ENCODE results near the gene TBX2. TPM values are rescaled to one million over a fixed set of nuclear protein-coding genes. Genes with fewer than 3 reads are reported as not detected.

Gene TBX2
- total RNA-seq, 1 donor from 2014 or later, result 4.8 TPM

DNA sequence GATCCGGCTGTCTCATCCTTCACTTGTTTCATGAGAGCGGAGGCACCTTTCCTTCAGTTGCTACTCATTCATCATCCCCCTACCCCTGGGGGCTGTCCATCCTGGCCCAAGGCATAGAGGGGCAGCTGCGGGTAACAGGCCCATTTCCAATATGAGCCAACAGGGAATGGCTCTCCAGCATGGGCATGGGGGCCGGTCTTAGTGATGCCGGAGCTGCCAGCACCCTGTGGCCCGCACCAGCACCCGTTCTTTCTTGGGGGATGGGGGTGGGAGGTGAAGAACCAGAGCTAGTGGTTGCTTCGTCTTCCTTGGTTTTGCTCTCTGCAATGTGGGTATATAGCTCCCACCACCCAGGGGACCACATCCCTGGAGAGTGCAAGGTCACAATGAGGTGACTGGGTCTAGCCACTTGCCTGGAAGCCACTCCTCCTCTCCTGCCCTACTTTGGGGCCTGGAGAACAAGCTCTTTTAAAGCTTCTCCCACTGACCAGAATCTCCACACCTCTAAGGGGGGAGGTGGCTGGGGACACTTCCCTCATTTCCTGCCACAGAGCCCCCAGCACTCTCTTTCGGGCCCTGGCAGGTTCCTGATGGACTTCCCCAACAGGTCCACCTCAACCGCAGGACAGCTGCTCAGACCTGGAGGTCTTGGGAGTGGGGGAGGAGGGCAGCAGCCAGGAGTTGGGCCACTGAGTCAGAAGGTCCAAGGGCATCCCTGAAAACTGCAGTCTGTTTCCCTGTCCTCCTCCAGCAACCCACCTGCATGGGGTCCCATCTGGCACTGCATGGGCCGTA is 11.9 kb upstream of the TBX2 start:
- no peak for DNase-seq (ENCODE audit: low read depth)

DNA sequence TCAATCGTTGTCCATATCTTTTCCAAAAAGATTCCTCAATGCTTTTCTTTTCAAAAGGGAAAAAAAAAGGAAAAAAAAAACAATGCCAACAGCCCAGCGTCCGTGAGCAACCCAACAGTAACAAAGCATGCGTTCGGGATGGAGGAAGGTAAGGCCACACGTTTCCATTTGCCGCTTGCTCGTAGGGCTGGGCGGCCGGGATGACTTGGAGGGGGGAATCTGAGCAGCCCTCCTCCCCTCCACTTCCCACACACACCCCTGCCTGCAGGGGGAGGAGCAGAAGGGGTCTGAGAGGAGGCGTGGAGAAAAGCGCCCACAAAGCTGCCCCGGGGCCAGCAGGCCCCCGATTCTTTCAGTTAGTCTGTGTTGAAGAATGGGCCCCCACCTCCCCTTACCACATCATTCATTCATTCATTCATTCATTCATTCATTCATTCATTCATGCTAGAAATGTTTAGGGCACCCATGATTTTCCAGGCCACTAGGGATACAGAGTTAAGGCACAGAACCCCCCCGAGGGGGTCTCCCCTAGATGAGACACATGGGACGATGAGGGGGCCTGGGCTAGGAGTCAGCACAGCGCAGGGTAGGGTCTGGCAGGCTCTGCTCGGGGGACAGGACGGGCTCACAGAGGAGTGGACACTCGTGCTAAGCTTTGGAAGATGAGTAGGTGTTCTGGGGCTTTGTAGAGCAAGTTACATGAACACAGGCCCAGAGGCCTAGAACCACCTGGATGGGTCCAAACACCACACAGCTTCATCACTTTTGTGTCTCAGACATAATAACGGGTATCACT is 10.9 kb upstream of the TBX2 start:
- no peak for DNase-seq (ENCODE audit: low read depth)

DNA sequence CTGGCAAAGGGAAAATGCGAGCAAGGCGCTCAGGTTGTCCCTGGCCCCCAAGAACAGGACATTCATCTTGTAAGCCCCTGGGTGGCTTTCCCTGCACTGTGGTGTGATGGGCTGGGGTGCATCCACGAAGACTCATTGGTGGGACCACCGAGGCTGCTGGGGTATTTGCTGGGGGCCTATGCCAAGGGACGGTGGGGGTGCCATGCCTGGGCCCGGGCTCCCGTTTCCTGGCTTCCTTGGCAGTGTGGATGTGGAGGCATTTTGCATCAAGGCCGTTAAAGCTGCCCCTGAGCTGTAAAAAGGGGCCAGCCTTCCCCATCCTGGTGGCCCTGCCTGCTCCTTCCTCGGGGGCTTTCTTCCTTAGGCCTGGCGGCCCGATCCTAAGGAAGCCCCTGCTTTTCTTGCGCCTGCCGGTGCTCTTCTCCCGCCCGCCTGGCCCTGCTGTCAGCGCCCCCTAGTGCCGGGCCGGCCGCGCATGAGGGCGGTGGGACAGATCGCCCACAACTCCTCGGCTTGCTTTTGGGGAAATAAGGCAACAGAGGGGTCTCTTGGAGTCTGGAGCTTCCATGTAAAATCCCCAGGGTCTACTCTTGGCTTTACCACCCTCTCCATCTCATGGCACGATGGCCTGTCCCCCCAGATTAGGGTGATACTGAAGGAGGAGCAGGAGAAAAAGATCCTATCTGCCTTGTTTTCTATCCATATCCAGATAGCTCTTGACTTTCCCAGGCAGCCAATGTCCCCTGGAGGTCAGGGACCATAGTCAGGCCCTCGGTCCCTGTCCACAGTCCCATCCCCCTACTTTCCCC is 9.8 kb upstream of the TBX2 start:
- DNase-seq (ENCODE audit: low read depth), result no peak

DNA sequence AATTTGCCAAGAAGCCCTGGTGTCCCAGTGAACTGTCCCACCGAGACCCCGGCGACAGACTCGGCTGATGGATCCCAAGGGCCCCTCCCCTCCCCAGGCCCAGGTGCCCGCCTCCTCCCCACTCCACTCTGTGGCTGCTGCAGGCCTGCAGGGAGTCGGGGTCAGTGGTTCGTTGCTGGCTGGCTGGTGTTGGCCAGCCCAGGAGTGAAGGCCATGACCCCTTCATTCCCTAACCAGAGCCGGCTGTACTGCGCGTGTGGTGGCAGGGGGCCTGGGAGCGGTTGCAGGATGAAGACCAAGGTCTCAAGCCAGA is 9.2 kb upstream of the TBX2 start:
- DNase-seq (ENCODE audit: low read depth), result no peak

DNA sequence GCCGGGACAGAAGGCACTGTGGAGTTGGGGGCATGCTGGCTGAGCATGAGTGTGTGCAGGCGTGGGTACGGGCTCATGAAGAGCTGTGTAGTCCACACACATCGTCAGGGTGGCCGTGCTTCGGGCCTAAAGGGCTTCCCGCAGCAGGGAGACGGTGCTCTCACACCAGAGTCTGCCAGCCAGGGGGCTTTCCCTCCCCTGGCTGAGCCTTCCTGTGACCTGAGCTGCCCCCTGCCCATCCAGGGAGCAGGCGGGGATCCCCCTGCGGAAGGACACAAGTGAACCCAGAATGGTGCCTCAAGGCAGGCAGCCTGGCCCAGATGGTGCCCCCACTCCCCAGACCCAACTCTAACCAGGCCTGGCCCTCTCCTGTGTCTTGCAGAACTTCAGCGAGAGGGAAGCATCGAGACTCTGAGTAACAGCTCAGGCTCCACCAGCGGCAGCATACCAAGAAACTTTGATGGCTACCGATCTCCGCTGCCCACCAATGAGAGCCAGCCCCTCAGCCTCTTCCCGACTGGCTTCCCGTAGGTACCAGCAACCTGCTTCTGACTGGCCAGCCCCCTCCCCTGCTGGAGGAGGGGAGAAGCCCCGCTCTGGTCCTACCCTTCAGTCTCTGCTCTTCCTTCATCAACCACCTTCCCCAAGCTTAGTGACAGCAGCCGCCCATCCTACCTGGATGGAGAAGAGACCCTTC is 7.9 kb upstream of the TBX2 start:
- DNase-seq (ENCODE audit: low read depth), result no peak

DNA sequence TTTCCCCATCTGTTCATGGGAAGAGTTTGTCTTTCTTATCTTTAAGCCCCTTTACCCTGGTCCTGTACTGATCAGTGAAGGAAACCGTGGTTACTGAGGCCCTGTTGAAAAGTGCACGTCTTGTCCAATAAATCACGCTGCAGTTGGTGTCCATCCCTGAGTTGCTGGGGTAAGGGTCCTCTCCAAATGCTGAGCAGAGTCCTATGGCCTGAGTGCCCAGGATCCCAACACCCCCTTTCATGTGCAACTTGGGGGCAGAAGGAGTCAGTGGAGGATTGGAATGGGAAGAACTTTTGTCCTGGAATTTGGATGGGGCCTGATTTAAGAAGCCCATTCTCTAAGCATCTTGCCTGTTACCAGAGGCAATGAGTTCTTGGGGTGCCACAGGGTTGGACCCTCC is 7.0 kb upstream of the TBX2 start:
- no peak for DNase-seq (ENCODE audit: low read depth)

DNA sequence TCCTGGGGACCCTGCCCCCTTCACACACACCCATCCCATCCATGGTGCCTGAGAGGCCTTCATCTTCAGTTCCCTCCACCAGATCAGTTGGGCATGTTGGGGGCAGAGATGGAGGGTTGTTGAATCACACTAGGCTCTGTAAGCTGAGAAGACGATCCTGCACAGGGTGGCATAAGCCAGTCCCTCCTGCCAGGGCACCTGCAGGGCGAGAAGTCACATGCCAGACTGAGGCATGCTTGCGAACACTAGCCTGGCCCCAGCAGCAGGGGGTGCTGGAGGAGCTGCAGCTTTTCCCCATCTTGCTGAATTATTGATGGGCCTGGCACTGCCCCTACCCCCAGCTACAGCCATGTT is 6.1 kb upstream of the TBX2 start:
- DNase-seq (ENCODE audit: low read depth), result no peak

DNA sequence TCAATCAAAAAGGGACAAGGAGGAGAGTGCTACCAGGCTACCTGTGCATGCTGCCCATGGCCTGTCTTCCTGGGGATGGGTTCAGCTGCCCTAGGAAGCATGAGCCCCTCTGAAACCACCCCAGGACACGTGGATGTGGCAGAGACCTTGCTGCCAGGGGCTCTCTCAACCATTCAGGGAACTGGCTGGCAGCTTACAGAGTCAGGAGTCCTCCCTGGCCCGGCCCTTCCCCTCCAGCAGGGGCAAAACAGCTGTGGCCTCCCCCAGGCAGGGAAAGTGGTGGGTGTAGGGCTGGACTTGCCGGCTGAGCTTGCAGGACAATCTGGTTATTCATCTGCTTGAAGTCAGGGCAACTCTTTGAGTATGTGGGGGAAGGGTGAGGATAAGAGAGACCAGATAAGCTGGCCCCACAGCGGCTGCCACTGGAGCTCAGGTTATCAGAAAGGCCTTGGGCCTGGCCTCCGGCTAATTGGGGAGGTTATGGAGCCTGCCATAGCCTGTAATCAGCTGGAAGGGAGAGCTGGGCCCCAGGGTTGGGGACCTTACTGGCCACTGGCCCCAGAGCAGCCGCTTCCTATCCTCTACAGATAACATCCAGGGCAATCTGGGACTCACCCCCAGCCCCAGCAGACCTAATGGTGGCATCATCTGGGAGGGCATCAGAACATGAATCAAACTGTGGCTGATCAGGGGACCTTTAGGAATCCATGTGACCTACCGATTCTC is 5.6 kb upstream of the TBX2 start:
- peak; percentile 38 for DNase-seq (ENCODE audit: low read depth)

DNA sequence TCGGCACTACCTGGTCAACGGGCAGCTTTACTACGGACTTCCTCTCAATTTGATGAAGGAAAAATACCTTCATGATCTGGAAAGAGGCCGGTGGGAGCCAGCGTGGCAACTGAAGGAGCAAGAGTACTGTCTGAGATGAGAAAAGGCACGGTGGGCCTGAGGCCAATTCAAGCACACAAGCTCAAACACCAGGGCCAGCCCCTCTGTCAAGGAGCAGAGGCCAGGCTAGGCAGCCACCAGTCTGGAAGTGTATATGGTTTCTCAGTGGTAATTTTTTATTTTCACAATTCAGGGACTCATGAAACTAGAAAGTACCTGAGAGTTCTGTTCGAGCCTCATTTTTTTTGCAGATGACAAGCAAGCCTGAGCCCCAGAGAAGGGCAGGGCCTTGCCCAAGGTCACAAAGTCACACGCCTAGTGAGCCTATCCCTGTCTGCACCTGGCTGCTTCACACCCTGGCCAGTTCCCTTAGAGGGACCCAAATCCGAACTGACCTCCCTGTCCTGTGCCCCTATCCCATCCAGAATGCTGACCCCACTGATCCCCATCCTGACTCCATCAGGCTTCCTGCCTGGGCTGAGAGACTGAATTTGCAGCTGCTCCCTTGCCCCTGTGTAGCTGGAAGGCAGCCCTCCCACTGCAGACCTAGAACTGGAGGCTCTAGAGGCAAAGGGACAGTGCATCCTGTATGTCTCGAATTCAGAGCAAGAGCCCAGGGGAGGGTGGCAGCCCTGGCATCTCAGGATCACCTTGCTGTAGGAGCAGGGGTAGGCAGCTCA is 4.8 kb upstream of the TBX2 start:
- no peak for DNase-seq (ENCODE audit: low read depth)

DNA sequence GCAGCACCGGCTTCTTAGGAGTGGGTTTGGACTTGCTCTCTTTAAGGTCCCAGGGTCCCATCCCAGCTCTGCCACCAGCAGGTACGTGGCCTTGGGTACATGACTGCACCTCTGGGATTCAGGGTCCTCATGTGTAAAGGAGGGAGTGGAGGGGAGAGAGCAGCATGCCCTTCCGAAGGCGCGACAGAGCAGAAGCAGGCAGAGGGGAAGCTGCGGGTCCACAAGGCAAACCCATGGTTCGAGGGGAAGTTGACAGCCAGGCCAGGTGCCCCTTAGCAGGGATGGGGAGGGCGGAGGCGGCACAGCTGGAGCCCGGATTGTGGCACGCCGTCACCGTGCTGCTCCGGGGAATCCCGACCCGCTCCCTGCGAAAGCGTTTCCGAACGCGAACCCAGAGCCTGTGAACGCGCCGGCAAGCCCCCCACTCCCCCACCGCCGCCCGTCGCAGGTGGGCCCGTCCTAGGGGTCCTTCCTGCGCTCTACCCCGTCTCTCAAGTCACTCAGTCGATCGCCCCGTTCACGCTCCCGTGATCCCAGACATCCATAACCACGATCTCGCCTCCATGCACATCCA is 4.1 kb upstream of the TBX2 start:
- DNase-seq (ENCODE audit: low read depth), result no peak

DNA sequence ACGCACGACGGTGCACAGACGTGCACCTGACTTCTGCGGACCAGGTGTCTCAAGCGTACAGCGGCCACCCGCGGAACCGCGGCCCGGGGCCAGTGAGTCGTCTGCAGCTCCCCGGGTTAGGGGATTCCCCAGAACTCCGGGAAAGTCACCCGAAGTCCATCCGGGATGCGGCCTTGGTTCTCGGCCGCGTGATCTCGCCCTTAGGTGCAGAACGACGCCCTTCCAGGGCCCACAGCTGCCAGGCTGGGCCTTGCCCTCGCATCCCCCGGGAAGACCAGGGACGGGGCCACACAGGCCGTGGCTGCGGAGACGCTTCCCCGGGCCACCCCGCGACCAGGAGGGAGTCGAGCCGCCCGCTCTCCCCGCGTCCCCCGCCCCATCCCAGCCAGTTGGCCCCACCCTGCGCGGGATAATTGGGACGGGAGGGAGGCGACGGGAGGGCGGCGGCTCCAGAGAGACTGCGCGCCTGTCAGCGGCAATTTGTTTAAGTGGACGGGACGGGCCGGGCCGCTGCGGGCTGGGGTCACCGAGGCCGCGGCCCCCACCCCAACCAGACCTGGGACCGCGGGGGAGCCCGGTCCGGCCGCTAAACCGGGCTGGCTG is 3.6 kb upstream of the TBX2 start:
- no peak for DNase-seq (ENCODE audit: low read depth)

DNA sequence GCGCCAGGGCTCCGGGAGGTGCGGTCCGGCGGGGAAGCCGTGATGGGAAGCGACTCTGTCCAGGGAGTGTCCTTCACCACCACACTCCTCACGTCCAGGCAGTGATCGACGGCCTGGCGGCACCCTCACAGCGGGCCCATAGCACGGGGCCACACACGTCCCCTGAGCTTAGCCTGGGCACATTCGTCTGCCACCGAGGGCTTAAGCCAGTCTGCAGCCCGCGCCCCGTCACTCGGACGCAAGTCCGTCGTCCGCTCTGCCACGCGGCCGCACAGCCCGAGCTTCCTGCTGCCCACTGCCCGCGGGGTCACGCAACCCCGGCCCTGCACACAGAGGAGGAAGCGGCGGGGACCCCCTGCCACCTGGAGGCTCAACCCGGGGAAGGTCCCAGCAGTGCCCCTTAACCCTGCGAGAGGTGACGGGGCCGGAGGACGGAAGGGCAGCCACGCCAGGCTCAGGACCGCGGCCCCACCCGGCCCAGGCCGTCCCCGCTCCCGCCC is 3.0 kb upstream of the TBX2 start:
- no peak for DNase-seq (ENCODE audit: low read depth)

DNA sequence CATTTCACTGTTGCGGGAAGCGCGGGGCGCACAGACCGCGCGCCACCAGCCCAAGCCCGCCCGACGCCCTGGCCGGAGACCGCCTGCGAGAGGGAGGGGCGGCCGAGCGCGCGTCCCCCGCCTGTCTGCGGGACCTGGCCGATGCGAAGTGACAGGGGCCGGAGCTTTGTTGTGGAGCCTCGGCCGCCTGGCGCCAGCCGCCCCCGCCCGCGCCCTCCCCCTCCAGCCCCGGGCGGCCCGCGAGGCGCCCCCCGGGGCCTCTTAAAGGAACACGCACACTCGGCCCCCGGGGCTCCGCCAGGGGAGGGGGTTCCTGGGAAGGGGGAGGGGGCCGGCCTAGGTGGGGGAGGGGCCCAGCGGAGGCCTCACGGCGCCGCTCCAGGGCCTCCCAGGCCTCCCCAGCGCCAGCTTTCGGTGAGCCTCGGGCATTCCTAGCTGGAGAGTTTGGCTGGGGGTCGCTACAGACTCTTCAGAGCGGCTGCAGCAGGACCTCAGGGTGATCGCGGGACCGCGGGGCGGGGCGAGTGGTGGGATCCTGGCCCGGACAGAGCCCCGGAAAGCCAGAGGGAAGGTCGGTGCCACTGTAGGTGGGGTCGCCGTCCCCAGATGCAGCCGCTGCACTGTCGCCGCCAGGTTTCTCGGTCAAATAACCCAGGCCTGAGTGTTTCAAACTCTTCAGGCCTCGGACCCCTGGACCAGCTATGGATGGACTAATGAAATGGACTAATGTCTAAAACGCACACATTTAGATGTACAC is 2.4 kb upstream of the TBX2 start:
- no peak for DNase-seq (ENCODE audit: low read depth)

DNA sequence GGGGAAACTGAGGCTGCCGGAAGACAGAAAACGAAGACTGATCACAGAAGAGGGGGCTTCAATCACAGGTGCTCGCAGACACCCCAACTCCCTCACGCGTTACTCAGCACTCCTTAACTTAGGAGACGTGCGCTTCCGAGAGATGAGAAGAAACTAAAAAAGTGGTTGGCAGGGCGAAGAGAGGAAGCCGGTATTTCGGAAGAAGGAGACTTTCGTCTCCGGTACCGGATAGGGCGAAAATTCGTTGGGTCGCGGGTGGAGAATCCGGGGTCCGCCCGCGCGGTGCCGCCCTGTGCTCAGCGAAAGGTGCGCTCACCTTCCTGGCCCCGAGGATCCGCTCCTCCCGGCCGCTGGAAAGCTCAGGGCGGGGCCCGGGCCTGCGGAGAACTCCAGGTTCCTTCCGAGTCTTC is 917 bp upstream of the TBX2 start:
- DNase-seq (ENCODE audit: low read depth), result no peak

DNA sequence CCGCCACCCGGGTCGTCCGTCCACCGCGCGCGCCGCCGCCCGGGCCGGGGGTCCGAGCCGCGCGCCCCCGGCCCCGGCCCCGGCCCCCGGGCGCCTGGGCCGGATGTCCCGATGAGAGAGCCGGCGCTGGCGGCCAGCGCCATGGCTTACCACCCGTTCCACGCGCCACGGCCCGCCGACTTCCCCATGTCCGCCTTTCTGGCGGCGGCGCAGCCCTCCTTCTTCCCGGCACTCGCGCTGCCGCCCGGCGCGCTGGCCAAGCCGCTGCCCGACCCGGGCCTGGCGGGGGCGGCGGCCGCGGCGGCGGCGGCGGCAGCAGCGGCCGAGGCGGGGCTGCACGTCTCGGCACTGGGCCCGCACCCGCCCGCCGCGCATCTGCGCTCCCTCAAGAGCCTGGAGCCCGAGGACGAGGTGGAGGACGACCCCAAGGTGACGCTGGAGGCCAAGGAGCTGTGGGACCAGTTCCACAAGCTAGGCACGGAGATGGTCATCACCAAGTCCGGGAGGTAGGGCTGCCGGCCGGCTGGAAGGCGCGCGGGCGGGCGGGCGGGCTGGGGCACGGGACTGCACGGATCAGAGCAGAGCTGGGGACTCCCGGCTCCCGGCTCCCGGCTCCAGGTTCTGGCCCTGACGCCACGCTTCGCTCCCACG is 548 bp downstream of the TBX2 start:
- no peak for DNase-seq (ENCODE audit: low read depth)

DNA sequence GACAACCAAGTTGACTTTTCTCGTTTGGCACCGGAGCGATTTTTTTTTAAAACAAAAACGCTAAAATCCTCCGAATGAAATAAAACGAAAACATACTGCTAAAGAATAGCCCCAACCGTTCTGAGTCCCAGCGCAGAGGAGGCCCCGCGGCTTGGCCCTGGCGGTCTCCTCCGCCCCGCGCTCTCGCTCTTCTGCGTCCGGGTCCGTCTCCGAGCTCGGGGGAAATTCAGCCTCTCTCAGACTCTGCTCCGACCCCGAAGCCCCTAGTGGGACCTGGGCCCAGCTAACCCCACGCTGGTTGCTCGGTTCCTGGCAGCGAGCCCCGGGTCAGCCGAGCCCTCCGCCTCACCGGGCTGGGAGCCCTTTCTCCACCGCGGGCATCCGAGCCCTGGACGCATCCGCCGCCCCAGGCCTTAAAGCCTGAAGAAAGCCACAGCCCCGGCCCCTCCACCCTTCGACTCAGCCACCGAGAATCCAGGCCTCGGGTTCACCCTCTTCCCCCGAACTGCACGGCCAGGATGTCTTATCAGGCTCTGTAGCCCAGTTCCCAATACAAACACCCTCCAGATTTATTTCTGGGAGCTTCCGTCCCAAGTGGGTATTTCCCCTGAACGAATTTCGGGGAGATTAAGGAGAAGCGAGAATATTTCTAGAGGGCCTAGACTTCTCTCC is 1.2 kb downstream of the TBX2 start:
- no peak for DNase-seq (ENCODE audit: low read depth)

DNA sequence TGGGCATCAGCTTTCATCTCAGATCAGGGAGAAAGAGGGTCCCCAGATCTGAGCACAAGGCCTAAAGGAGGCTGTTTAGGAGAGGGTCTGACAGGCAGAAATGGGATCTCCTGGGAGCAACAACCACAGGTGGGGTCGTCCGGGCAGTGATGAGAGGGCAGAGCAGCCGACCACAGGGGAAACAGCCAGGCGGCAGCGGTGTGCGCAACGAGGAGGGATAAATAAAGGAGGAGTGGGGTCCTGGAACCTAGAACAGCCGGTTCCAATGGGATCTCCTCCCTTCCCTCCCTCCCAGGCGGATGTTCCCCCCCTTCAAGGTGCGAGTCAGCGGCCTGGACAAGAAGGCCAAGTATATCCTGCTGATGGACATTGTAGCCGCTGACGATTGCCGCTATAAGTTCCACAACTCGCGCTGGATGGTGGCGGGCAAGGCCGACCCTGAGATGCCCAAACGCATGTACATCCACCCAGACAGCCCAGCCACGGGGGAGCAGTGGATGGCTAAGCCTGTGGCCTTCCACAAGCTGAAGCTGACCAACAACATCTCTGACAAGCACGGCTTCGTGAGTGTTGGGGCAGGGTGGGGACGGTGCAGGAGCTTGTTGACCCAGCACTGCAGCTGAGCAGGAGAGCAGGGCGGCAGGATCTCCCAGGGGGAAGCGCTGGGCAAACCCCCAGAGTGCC is 1.9 kb downstream of the TBX2 start:
- DNase-seq (ENCODE audit: low read depth), result no peak
